ENCODE measurements around the gene LRRC18. TPM values are rescaled to one million over a fixed set of nuclear protein-coding genes. Genes with fewer than 3 reads are reported as not detected.

The LRRC18 gene
- total RNA-seq, 2 experiments from 2014 or later = not detected

DNA sequence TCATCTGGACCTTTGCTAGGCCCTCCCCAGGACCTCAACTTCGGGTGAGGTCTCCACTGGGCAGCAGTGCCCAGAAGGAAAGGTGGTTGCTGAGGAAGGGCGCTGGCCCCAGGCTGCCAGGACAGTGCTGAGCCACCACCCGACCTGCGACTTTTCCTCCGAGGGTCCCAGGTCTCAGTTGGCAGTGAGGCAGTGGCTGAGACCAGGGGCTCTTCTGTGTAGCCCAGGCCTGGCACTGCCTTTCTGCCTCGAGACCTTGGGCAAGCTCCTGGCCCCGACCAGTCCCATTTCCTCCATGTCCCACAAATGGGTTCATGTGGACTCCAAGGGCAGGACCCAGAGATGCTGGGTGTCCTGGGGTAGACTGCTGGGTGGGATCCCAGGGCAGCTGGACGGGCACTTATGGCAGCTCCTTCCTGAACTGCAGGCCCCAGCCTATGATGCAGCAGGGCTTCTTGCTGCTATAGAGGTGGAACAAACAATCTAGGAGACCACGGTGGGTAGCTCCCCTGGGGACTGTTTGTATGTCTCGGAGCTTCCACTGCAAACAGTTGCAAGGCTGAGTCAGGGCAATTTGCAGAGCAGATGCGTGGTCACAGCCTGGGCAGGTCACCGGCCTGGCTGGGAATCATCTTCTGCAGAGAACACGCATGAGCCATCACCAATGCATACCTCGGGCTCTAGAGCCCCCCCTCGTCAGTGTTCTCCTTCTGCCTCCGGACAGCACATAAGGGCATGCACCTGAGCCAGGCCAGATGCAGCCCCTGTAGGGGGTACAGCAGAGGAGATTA is 17.9 kb upstream of the LRRC18 start:
- Histone ChIP-seq H3K27me3 (ENCODE audit: control insufficient read depth in 1 of 2, insufficient read depth in 2 of 2, low read length in 2 of 2) (no peaks in the 10 kb centered on the region), H3K9me3 (ENCODE audit: control insufficient read depth in 1 of 2, insufficient read depth in 1 of 2, low read length in 2 of 2) (no peaks in the 10 kb centered on the region), H3K4me3 (ENCODE audit: low read length) (no peak overlapping the region), H3K27ac (ENCODE audit: low read depth in 1 of 2, low read length in 2 of 2) (no peak overlapping the region), H3K36me3 (ENCODE audit: insufficient read depth, low read length) (no peaks in the 10 kb centered on the region), H3K4me1 (ENCODE audit: insufficient read depth, low read length) (no peaks in the 10 kb centered on the region)
- Mint-ChIP-seq H3K4me3 (no peak overlapping the region), H3K27me3 (no peaks in the 10 kb centered on the region), H3K9me3 (no peaks in the 10 kb centered on the region), H3K27ac (no peak overlapping the region), H3K36me3 (ENCODE audit: low read depth) (no peaks in the 10 kb centered on the region), H3K4me1 (ENCODE audit: low read depth) (no peaks in the 10 kb centered on the region)
- TF ChIP-seq, protein P1, sequence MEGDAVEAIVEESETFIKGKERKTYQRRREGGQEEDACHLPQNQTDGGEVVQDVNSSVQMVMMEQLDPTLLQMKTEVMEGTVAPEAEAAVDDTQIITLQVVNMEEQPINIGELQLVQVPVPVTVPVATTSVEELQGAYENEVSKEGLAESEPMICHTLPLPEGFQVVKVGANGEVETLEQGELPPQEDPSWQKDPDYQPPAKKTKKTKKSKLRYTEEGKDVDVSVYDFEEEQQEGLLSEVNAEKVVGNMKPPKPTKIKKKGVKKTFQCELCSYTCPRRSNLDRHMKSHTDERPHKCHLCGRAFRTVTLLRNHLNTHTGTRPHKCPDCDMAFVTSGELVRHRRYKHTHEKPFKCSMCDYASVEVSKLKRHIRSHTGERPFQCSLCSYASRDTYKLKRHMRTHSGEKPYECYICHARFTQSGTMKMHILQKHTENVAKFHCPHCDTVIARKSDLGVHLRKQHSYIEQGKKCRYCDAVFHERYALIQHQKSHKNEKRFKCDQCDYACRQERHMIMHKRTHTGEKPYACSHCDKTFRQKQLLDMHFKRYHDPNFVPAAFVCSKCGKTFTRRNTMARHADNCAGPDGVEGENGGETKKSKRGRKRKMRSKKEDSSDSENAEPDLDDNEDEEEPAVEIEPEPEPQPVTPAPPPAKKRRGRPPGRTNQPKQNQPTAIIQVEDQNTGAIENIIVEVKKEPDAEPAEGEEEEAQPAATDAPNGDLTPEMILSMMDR (IDR thresholded peaks at IDR 0.05) = no peak
- intact Hi-C loops (cut with DNase I, micrococcal nuclease) = no loop called here
- no peak for DNase-seq
- no peak for ATAC-seq (ENCODE audit: poor library complexity)
- ChIA-PET POLR2A (no interaction called here), CTCF (no interaction called here)

DNA sequence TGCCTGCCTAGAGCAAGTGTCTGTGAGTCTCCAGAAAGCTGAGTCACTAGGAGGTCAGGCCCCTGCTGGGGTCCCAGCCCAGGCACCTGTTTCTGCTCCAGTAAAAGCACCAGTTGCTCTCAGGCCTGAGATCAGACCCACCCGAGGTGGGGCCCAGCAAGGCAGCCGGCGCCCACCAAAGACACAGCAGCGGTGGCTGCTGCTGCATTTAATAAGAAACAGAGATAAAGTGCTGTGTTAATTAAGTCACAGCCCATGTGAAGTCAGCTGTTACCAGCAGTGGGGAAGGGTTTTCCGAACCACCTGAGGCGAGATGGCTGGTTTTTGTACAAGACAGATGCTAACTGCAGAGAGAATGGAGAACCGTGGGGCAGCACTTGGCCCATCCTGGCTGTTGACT is 12.1 kb upstream of the LRRC18 start:
- ATAC-seq (ENCODE audit: poor library complexity) = no peak
- Mint-ChIP-seq H3K4me3 (no peak overlapping the region), H3K27ac (no peak overlapping the region), H3K9me3 (no peaks in the 10 kb centered on the region), H3K36me3 (ENCODE audit: low read depth) (no peaks in the 10 kb centered on the region), H3K27me3 (no peaks in the 10 kb centered on the region), H3K4me1 (ENCODE audit: low read depth) (no peaks in the 10 kb centered on the region)
- no peak overlapping the region for H3K4me3 ChIP-seq (ENCODE audit: low read length)
- no peaks in the 10 kb centered on the region for H3K4me1 ChIP-seq (ENCODE audit: insufficient read depth, low read length)
- no peaks in the 10 kb centered on the region for H3K27me3 ChIP-seq (ENCODE audit: control insufficient read depth in 1 of 2, insufficient read depth in 2 of 2, low read length in 2 of 2)
- TF ChIP-seq, protein P1 (IDR thresholded peaks at IDR 0.05) = no peak
- no peak for DNase-seq
- no peaks in the 10 kb centered on the region for H3K36me3 ChIP-seq (ENCODE audit: insufficient read depth, low read length)
- ChIA-PET CTCF (no interaction called here), POLR2A (no interaction called here)
- no peaks in the 10 kb centered on the region for H3K9me3 ChIP-seq (ENCODE audit: control insufficient read depth in 1 of 2, insufficient read depth in 1 of 2, low read length in 2 of 2)
- no peak overlapping the region for H3K27ac ChIP-seq (ENCODE audit: low read depth in 1 of 2, low read length in 2 of 2)
- intact Hi-C loops (cut with DNase I, micrococcal nuclease) = no loop called here

DNA sequence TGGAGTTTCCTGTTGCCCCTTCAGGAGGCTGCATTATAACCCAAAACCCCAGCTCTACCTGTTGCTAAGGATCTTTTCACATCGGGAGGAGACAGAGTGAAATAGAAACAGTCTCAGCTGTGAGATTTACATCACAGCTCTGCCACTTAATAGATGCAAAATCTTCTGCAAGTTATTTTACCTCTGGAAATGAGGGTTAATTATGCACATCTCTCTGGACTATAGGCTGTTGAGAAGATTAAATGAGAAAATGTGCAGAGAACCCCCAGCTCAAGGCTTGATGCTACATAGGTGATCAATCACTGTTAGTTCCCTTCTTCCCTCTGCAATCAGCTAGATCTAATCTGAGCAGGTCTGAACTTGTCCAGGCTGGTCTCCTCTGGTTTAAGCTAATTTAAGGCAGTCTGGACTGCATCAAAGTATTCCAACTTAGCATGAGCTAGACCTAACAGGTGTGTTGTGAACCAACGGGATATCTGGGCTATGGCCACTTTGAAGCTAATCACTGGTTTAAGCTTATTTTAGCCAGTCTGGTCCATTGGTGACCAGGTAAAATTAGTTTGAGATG is 8.9 kb upstream of the LRRC18 start:
- no peak for DNase-seq
- Histone ChIP-seq H3K4me1 (ENCODE audit: insufficient read depth, low read length) (no peaks in the 10 kb centered on the region), H3K9me3 (ENCODE audit: control insufficient read depth in 1 of 2, insufficient read depth in 1 of 2, low read length in 2 of 2) (no peaks in the 10 kb centered on the region), H3K4me3 (ENCODE audit: low read length) (no peak overlapping the region), H3K27me3 (ENCODE audit: control insufficient read depth in 1 of 2, insufficient read depth in 2 of 2, low read length in 2 of 2) (no peaks in the 10 kb centered on the region), H3K36me3 (ENCODE audit: insufficient read depth, low read length) (no peaks in the 10 kb centered on the region), H3K27ac (ENCODE audit: low read depth in 1 of 2, low read length in 2 of 2) (no peak overlapping the region)
- Mint-ChIP-seq H3K4me3 (no peak overlapping the region), H3K27ac (no peak overlapping the region), H3K9me3 (no peaks in the 10 kb centered on the region), H3K27me3 (no peaks in the 10 kb centered on the region), H3K36me3 (ENCODE audit: low read depth) (no peaks in the 10 kb centered on the region), H3K4me1 (ENCODE audit: low read depth) (no peaks in the 10 kb centered on the region)
- intact Hi-C loops (cut with DNase I, micrococcal nuclease) = no loop called here
- ChIA-PET CTCF (no interaction called here), POLR2A (no interaction called here)
- ATAC-seq (ENCODE audit: poor library complexity) = no peak
- TF ChIP-seq, protein P1 (IDR thresholded peaks at IDR 0.05) = no peak

All from CD4-positive, alpha-beta T cell (primary cell).